ENCODE data around the gene SEPSECS.

SEPSECS gene

GRCh38 chr4:25159837-25160713 is at the start of gene SEPSECS:
TSS of gene SEPSECS (minus strand) at chr4:25160449. CDS start at chr4:25160369, 80 bp downstream.
- peak within 1 kb of the TSS; percentile 94 for H3K27ac ChIP-seq (ENCODE audit: low read length)
- H3K36me3 ChIP-seq (ENCODE audit: control insufficient read depth in 2 of 2, insufficient read depth in 2 of 2, low read length in 2 of 2), result no peaks in the 10 kb centered on the region
- H3K9ac ChIP-seq (ENCODE audit: low read length in 2 of 2), result peak within 1 kb of the TSS; percentile 97
- peak within 1 kb of the TSS; percentile 85 to 97 for H3K4me3 ChIP-seq (ENCODE audit: low read length in 2 of 2)
- no peaks in the 10 kb centered on the region for H3K9me3 ChIP-seq (ENCODE audit: control insufficient read depth in 2 of 2, low read length in 2 of 2)
- H3K4me1 ChIP-seq (ENCODE audit: control insufficient read depth, insufficient read depth, low read length), result peaks cover 15% of the 10 kb centered on the region
- no peaks in the 10 kb centered on the region for H3K27me3 ChIP-seq (ENCODE audit: control insufficient read depth in 1 of 2, insufficient read depth in 2 of 2, low read length in 2 of 2)

DNA sequence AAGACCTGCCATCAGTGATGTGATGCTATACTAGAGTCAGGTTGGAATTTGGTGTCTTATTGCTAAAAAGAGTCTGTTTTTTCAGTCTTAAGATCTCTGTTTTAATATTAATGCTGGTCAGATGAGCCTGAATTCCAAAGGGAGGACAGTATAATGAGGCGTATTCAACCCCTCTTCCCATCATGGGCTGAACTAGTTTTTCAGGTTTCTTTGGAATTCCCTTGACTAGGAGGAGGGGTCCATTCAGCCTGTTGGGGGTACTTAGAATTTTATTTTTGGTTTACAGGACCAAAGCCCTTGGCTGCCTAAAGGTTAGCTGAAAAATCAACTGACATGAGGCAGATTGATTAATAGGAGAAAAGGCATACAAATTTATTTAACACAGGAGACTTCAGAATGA is 49.5 kb upstream of the SEPSECS start:
- H3K4me3 ChIP-seq (ENCODE audit: low read length in 2 of 2), result no peak overlapping the region
- H3K36me3 ChIP-seq (ENCODE audit: control insufficient read depth in 2 of 2, insufficient read depth in 2 of 2, low read length in 2 of 2), result no peaks in the 10 kb centered on the region
- H3K9me3 ChIP-seq (ENCODE audit: control insufficient read depth in 2 of 2, low read length in 2 of 2), result peaks cover 9 to 10% of the 10 kb centered on the region in 2 donors
- H3K27me3 ChIP-seq (ENCODE audit: control insufficient read depth in 1 of 2, insufficient read depth in 2 of 2, low read length in 2 of 2), result no peaks in the 10 kb centered on the region
- no peaks in the 10 kb centered on the region for H3K4me1 ChIP-seq (ENCODE audit: control insufficient read depth, insufficient read depth, low read length)
- H3K27ac ChIP-seq (ENCODE audit: low read length), result no peak overlapping the region
- no peak overlapping the region for H3K9ac ChIP-seq (ENCODE audit: low read length in 2 of 2)

DNA sequence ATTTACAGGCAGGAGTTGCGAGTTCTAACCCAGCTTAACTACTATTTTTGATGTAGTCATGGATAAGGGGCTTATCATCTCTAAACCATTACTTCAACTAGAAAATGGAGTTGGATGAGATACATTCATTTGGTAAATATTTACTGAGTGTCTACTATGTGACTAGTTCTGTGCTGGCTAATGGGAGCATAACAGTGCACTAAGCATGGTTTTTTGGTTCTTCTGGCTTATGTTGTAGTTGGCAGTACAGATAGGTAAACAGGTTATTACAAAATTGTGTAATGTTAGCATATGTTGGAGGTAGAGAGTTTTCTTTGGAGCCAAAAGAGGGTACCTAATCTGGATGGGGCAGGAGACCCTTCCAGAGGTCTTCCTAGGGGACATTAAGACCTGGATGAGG is 47.7 kb upstream of the SEPSECS start:
- Histone ChIP-seq H3K4me1 (ENCODE audit: control insufficient read depth, insufficient read depth, low read length) (no peaks in the 10 kb centered on the region), H3K9ac (ENCODE audit: low read length in 2 of 2) (no peak overlapping the region), H3K4me3 (ENCODE audit: low read length in 2 of 2) (no peak overlapping the region), H3K27ac (ENCODE audit: low read length) (no peak overlapping the region), H3K9me3 (ENCODE audit: control insufficient read depth in 2 of 2, low read length in 2 of 2) (peaks cover 8 to 9% of the 10 kb centered on the region in 2 donors), H3K27me3 (ENCODE audit: control insufficient read depth in 1 of 2, insufficient read depth in 2 of 2, low read length in 2 of 2) (no peaks in the 10 kb centered on the region), H3K36me3 (ENCODE audit: control insufficient read depth in 2 of 2, insufficient read depth in 2 of 2, low read length in 2 of 2) (no peaks in the 10 kb centered on the region)

DNA sequence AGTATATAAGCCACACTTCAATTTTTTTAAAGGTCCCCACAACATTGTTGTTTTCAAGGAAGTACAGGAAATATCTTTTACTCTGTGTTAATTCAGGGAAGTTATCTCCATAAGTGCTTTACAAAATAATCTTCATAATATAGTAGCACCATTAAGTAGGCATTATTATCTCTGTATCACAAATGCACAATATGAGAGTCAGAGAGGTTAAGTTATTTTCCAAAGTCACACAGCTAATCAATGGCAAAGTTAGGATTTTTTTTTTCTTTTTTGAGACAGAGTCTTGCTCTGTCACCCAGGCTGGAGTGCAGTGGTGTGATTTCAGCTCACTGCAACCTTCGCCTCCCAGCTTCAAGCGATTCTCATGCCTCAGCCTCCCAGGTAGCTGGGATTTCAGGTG is 38.5 kb upstream of the SEPSECS start:
- H3K9ac ChIP-seq (ENCODE audit: low read length in 2 of 2), result no peak overlapping the region
- H3K4me1 ChIP-seq (ENCODE audit: control insufficient read depth, insufficient read depth, low read length), result no peaks in the 10 kb centered on the region
- no peaks in the 10 kb centered on the region for H3K9me3 ChIP-seq (ENCODE audit: control insufficient read depth in 2 of 2, low read length in 2 of 2)
- H3K4me3 ChIP-seq (ENCODE audit: low read length in 2 of 2), result no peak overlapping the region
- no peaks in the 10 kb centered on the region for H3K27me3 ChIP-seq (ENCODE audit: control insufficient read depth in 1 of 2, insufficient read depth in 2 of 2, low read length in 2 of 2)
- H3K36me3 ChIP-seq (ENCODE audit: control insufficient read depth in 2 of 2, insufficient read depth in 2 of 2, low read length in 2 of 2), result no peaks in the 10 kb centered on the region
- H3K27ac ChIP-seq (ENCODE audit: low read length), result no peak overlapping the region

DNA sequence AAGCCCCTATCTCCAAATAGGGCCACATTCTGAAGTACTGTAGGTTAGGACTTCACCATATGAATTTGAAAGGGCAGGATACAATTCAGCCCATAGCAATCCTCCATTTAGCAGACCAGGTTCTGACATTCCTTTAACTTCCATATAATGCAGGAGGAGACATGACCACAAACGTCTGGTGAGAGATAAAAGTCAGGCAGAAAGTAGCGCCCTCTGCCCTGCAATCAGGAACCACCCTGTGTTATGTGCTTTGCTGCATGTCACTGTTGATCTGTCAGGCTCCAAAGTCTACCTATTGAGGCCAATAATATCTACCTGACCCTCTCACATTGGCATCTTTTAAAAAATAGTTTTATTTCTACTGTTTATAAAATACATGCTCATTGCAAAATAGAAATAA is 30.2 kb upstream of the SEPSECS start:
- Histone ChIP-seq H3K4me1 (ENCODE audit: control insufficient read depth, insufficient read depth, low read length) (no peaks in the 10 kb centered on the region), H3K27me3 (ENCODE audit: control insufficient read depth in 1 of 2, insufficient read depth in 2 of 2, low read length in 2 of 2) (no peaks in the 10 kb centered on the region), H3K9me3 (ENCODE audit: control insufficient read depth in 2 of 2, low read length in 2 of 2) (no peaks in the 10 kb centered on the region), H3K36me3 (ENCODE audit: control insufficient read depth in 2 of 2, insufficient read depth in 2 of 2, low read length in 2 of 2) (no peaks in the 10 kb centered on the region), H3K27ac (ENCODE audit: low read length) (no peak overlapping the region), H3K9ac (ENCODE audit: low read length in 2 of 2) (no peak overlapping the region), H3K4me3 (ENCODE audit: low read length in 2 of 2) (no peak overlapping the region)

GRCh38 chr4:25184056-25184455 is 23.8 kb upstream of the SEPSECS start:
- H3K4me1 ChIP-seq (ENCODE audit: control insufficient read depth, insufficient read depth, low read length), result no peaks in the 10 kb centered on the region

DNA sequence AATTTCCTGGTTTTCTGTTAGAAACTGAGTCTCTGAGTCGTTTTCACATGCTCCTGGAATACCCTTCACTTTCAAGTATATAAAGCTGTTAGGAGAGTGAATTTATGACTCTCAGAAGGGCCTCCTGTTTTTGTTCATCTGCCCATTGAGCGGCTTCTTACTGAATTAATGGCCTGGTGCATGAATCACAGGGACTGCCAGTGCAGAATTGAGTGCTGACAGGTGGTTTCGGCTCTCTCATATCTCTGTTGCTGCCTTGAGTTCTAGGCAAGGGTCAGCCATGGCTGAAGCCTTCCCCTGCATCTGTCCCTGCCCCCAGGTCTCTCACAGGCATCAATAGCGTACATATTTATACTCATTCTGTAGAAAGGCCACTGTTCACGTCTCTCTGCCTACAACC is 22.7 kb upstream of the SEPSECS start:
- Histone ChIP-seq H3K27me3 (ENCODE audit: control insufficient read depth in 1 of 2, insufficient read depth in 2 of 2, low read length in 2 of 2) (no peaks in the 10 kb centered on the region), H3K9ac (ENCODE audit: low read length in 2 of 2) (no peak overlapping the region), H3K27ac (ENCODE audit: low read length) (no peak overlapping the region), H3K4me3 (ENCODE audit: low read length in 2 of 2) (no peak overlapping the region), H3K9me3 (ENCODE audit: control insufficient read depth in 2 of 2, low read length in 2 of 2) (no peaks in the 10 kb centered on the region), H3K36me3 (ENCODE audit: control insufficient read depth in 2 of 2, insufficient read depth in 2 of 2, low read length in 2 of 2) (no peaks in the 10 kb centered on the region), H3K4me1 (ENCODE audit: control insufficient read depth, insufficient read depth, low read length) (no peaks in the 10 kb centered on the region)

More at GRCh38 chr4:25184056-25184455, 23.8 kb upstream of the SEPSECS start:
- H3K9me3 ChIP-seq (ENCODE audit: control insufficient read depth in 2 of 2, low read length in 2 of 2), result no peaks in the 10 kb centered on the region
- no peaks in the 10 kb centered on the region for H3K27me3 ChIP-seq (ENCODE audit: control insufficient read depth in 1 of 2, insufficient read depth in 2 of 2, low read length in 2 of 2)
- no peaks in the 10 kb centered on the region for H3K36me3 ChIP-seq (ENCODE audit: control insufficient read depth in 2 of 2, insufficient read depth in 2 of 2, low read length in 2 of 2)
- H3K4me3 ChIP-seq (ENCODE audit: low read length in 2 of 2), result no peak overlapping the region
- no peak overlapping the region for H3K9ac ChIP-seq (ENCODE audit: low read length in 2 of 2)
- no peak overlapping the region for H3K27ac ChIP-seq (ENCODE audit: low read length)

GRCh38 chr4:25180524-25181131 is 20.4 kb upstream of the SEPSECS start:
- no peak overlapping the region for H3K9ac ChIP-seq (ENCODE audit: low read length in 2 of 2)
- H3K27ac ChIP-seq (ENCODE audit: low read length), result no peak overlapping the region
- no peaks in the 10 kb centered on the region for H3K36me3 ChIP-seq (ENCODE audit: control insufficient read depth in 2 of 2, insufficient read depth in 2 of 2, low read length in 2 of 2)
- no peaks in the 10 kb centered on the region for H3K27me3 ChIP-seq (ENCODE audit: control insufficient read depth in 1 of 2, insufficient read depth in 2 of 2, low read length in 2 of 2)
- no peaks in the 10 kb centered on the region for H3K4me1 ChIP-seq (ENCODE audit: control insufficient read depth, insufficient read depth, low read length)
- H3K4me3 ChIP-seq (ENCODE audit: low read length in 2 of 2), result no peak overlapping the region
- H3K9me3 ChIP-seq (ENCODE audit: control insufficient read depth in 2 of 2, low read length in 2 of 2), result no peaks in the 10 kb centered on the region

DNA sequence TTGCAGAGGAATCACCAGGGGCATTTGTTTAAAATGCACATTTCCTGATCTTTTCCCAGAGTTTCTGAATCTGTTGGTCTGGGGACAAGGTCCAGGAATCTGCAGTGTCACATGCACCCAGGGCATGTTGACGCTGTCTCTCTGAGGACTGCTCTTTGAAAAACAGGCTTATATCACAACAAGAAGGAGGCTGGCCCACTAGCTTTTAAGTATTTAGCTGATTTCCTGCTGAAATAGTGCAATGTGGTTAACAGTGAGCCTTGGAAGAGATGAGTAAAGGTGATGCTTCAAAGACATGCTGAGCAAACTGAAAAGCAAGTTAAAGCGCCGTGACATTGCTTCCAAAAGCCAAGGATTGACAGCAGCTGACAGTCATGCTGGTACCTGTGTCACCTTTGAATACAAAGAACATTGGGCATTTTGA is 18.6 kb upstream of the SEPSECS start:
- H3K9me3 ChIP-seq (ENCODE audit: control insufficient read depth in 2 of 2, low read length in 2 of 2), result no peaks in the 10 kb centered on the region
- H3K27me3 ChIP-seq (ENCODE audit: control insufficient read depth in 1 of 2, insufficient read depth in 2 of 2, low read length in 2 of 2), result no peaks in the 10 kb centered on the region
- H3K9ac ChIP-seq (ENCODE audit: low read length in 2 of 2), result no peak overlapping the region
- H3K4me1 ChIP-seq (ENCODE audit: control insufficient read depth, insufficient read depth, low read length), result peaks cover under 1% of the 10 kb centered on the region
- no peak overlapping the region for H3K27ac ChIP-seq (ENCODE audit: low read length)
- H3K36me3 ChIP-seq (ENCODE audit: control insufficient read depth in 2 of 2, insufficient read depth in 2 of 2, low read length in 2 of 2), result no peaks in the 10 kb centered on the region
- H3K4me3 ChIP-seq (ENCODE audit: low read length in 2 of 2), result no peak overlapping the region

- Histone ChIP-seq H3K4me1 (ENCODE audit: control insufficient read depth, insufficient read depth, low read length) (peaks cover 7% of the 10 kb centered on the region), H3K9me3 (ENCODE audit: control insufficient read depth in 2 of 2, low read length in 2 of 2) (no peaks in the 10 kb centered on the region), H3K36me3 (ENCODE audit: control insufficient read depth in 2 of 2, insufficient read depth in 2 of 2, low read length in 2 of 2) (no peaks in the 10 kb centered on the region), H3K27me3 (ENCODE audit: control insufficient read depth in 1 of 2, insufficient read depth in 2 of 2, low read length in 2 of 2) (no peaks in the 10 kb centered on the region), H3K4me3 (ENCODE audit: low read length in 2 of 2) (no peak overlapping the region), H3K27ac (ENCODE audit: low read length) (no peak overlapping the region), H3K9ac (ENCODE audit: low read length in 2 of 2) (no peak overlapping the region)
Measured at GRCh38 chr4:25177147-25177546, 16.9 kb upstream of the SEPSECS start.

- no peak overlapping the region for H3K27ac ChIP-seq (ENCODE audit: low read length)
Measured at GRCh38 chr4:25174674-25175073, 14.4 kb upstream of the SEPSECS start.

More at GRCh38 chr4:25174674-25175073, 14.4 kb upstream of the SEPSECS start:
- Histone ChIP-seq H3K36me3 (ENCODE audit: control insufficient read depth in 2 of 2, insufficient read depth in 2 of 2, low read length in 2 of 2) (no peaks in the 10 kb centered on the region), H3K4me3 (ENCODE audit: low read length in 2 of 2) (no peak overlapping the region), H3K27me3 (ENCODE audit: control insufficient read depth in 1 of 2, insufficient read depth in 2 of 2, low read length in 2 of 2) (no peaks in the 10 kb centered on the region), H3K4me1 (ENCODE audit: control insufficient read depth, insufficient read depth, low read length) (peaks cover 7% of the 10 kb centered on the region), H3K9me3 (ENCODE audit: control insufficient read depth in 2 of 2, low read length in 2 of 2) (no peaks in the 10 kb centered on the region), H3K9ac (ENCODE audit: low read length in 2 of 2) (no peak overlapping the region)

Data from stomach smooth muscle (tissue), 2 donors.